ENCODE measurements around the gene PLA2G5.

Gene PLA2G5

DNA sequence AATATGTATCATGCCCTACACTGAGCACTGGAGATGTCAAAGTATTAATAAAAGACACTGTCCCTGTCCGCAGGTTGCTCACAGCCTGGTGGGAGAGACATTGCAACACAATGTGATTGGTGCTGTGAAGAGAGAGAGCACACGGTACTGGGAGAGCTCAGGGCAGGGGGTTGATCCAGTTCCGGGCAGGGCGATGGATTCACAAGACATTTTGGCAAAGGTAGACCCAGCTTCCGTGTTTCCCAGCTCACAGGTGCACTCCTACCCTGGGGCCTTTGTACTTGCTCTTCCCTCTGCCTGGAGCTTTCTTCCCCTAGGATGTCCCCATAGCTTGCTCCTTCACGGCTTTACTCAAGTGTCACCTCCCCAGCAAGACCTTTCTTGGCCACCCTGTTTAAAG lies 1.4 kb downstream of the PLA2G5 start:
- TF ChIP-seq EZH2phosphoT487 (IDR thresholded peaks at IDR 0.05; ENCODE audit: low read length) = no peak
- TF ChIP-seq EZH2 (optimal IDR thresholded peaks at IDR 0.05; ENCODE audit: low read depth, low read length) = no peak
- TF ChIP-seq, protein P1, sequence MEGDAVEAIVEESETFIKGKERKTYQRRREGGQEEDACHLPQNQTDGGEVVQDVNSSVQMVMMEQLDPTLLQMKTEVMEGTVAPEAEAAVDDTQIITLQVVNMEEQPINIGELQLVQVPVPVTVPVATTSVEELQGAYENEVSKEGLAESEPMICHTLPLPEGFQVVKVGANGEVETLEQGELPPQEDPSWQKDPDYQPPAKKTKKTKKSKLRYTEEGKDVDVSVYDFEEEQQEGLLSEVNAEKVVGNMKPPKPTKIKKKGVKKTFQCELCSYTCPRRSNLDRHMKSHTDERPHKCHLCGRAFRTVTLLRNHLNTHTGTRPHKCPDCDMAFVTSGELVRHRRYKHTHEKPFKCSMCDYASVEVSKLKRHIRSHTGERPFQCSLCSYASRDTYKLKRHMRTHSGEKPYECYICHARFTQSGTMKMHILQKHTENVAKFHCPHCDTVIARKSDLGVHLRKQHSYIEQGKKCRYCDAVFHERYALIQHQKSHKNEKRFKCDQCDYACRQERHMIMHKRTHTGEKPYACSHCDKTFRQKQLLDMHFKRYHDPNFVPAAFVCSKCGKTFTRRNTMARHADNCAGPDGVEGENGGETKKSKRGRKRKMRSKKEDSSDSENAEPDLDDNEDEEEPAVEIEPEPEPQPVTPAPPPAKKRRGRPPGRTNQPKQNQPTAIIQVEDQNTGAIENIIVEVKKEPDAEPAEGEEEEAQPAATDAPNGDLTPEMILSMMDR (IDR thresholded peaks at IDR 0.05; ENCODE audit: low read length) = no peak
- H3K9ac ChIP-seq (ENCODE audit: low read length) = no peak overlapping the region
- peaks cover 30% of the 10 kb centered on the region for H3K27me3 ChIP-seq (replicated peaks; ENCODE audit: insufficient read depth, low read length)
- no peak overlapping the region for H2AFZ ChIP-seq (ENCODE audit: low read length)
- H3K27ac ChIP-seq (ENCODE audit: low read length) = no peak overlapping the region
- no peaks in the 10 kb centered on the region for H3K79me2 ChIP-seq (ENCODE audit: low read length)
- H3K9me2 ChIP-seq (replicated peaks; ENCODE audit: insufficient read depth, low read length) = no peaks in the 10 kb centered on the region
- H3K9me3 ChIP-seq (replicated peaks; ENCODE audit: insufficient read depth, low read length) = no peaks in the 10 kb centered on the region
- H3K4me3 ChIP-seq (ENCODE audit: low read length) = no peak overlapping the region
- no peak overlapping the region for H3K4me2 ChIP-seq (ENCODE audit: low read depth, low read length)
- H3F3A ChIP-seq (ENCODE audit: insufficient read depth, low read length) = no peaks in the 10 kb centered on the region
- no peaks in the 10 kb centered on the region for H3K36me3 ChIP-seq (replicated peaks; ENCODE audit: insufficient read depth, low read length)
- no peaks in the 10 kb centered on the region for H4K20me1 ChIP-seq (ENCODE audit: insufficient read depth, low read length)
- no peaks in the 10 kb centered on the region for H3K4me1 ChIP-seq (ENCODE audit: low read length)
- DNase-seq = no peak

DNA sequence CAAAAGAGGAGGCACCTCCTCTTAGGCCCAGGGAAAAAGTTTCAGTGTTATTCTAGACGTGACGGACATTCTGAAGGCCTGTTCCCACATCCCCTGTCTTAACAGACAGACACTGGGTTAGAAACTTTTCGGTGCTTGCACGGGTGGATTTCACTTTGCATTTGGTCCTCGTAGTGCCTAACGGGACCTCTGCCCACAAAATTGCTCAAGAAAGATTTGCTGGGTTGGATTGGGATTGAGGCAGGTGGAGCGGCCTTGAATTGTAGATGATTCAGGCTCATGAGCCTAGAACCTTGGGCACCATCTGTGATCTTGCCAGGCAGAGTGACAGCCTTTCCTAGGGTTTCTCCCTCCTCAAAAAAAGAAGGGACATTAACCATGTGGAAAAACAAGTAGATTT lies 2.8 kb downstream of the PLA2G5 start:
- peaks cover 39% of the 10 kb centered on the region for H3K27me3 ChIP-seq (replicated peaks; ENCODE audit: insufficient read depth, low read length)
- no peak overlapping the region for H3K4me2 ChIP-seq (ENCODE audit: low read depth, low read length)
- TF ChIP-seq, protein P1 (IDR thresholded peaks at IDR 0.05; ENCODE audit: low read length) = no peak
- no peak for TF ChIP-seq EZH2phosphoT487 (IDR thresholded peaks at IDR 0.05; ENCODE audit: low read length)
- TF ChIP-seq EZH2 (optimal IDR thresholded peaks at IDR 0.05; ENCODE audit: low read depth, low read length) = no peak
- no peaks in the 10 kb centered on the region for H3K79me2 ChIP-seq (ENCODE audit: low read length)
- H3K9ac ChIP-seq (ENCODE audit: low read length) = no peak overlapping the region
- H3F3A ChIP-seq (ENCODE audit: insufficient read depth, low read length) = no peaks in the 10 kb centered on the region
- no peak overlapping the region for H2AFZ ChIP-seq (ENCODE audit: low read length)
- peaks cover 3% of the 10 kb centered on the region for H3K4me1 ChIP-seq (ENCODE audit: low read length)
- H3K9me3 ChIP-seq (replicated peaks; ENCODE audit: insufficient read depth, low read length) = no peaks in the 10 kb centered on the region
- no peak for DNase-seq
- H3K27ac ChIP-seq (ENCODE audit: low read length) = no peak overlapping the region
- no peaks in the 10 kb centered on the region for H3K9me2 ChIP-seq (replicated peaks; ENCODE audit: insufficient read depth, low read length)
- H4K20me1 ChIP-seq (ENCODE audit: insufficient read depth, low read length) = no peaks in the 10 kb centered on the region
- H3K4me3 ChIP-seq (ENCODE audit: low read length) = no peak overlapping the region
- H3K36me3 ChIP-seq (replicated peaks; ENCODE audit: insufficient read depth, low read length) = no peaks in the 10 kb centered on the region

DNA sequence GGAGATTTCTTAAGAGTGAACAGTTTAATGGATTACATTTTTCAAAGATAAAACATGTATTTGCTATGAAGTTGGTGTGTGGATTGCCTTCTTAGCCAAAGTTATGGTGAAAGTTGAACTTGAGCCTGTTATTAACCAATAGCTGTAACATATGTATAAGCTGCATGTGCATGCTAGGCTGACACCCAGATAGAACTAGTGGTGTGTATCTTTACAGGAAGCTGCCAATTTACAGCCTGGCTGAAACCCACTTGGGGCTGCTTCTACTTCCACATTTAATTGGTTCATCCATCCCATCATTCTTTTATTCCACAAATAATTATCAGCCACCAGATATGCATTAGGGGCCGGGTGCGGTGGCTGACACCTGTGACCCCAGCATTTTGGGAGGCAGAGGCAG lies 3.3 kb downstream of the PLA2G5 start:
- Histone ChIP-seq H3K4me3 (ENCODE audit: low read length) (no peak overlapping the region), H3K36me3 (replicated peaks; ENCODE audit: insufficient read depth, low read length) (no peaks in the 10 kb centered on the region), H3K9me2 (replicated peaks; ENCODE audit: insufficient read depth, low read length) (no peaks in the 10 kb centered on the region), H4K20me1 (ENCODE audit: insufficient read depth, low read length) (no peaks in the 10 kb centered on the region), H3K4me2 (ENCODE audit: low read depth, low read length) (no peak overlapping the region), H3F3A (ENCODE audit: insufficient read depth, low read length) (no peaks in the 10 kb centered on the region), H3K9me3 (replicated peaks; ENCODE audit: insufficient read depth, low read length) (no peaks in the 10 kb centered on the region), H3K27ac (ENCODE audit: low read length) (no peak overlapping the region), H2AFZ (ENCODE audit: low read length) (no peak overlapping the region), H3K4me1 (ENCODE audit: low read length) (peaks cover 7% of the 10 kb centered on the region), H3K27me3 (replicated peaks; ENCODE audit: insufficient read depth, low read length) (peaks cover 43% of the 10 kb centered on the region), H3K79me2 (ENCODE audit: low read length) (no peaks in the 10 kb centered on the region), H3K9ac (ENCODE audit: low read length) (no peak overlapping the region)
- no peak for TF ChIP-seq EZH2phosphoT487 (IDR thresholded peaks at IDR 0.05; ENCODE audit: low read length)
- TF ChIP-seq EZH2 (optimal IDR thresholded peaks at IDR 0.05; ENCODE audit: low read depth, low read length) = no peak
- TF ChIP-seq, protein P1 (IDR thresholded peaks at IDR 0.05; ENCODE audit: low read length) = no peak
- no peak for DNase-seq

Measured in MM.1S (cell line).